HG02870 (cell line): ENCODE results near the gene PCTP.

Experiments used
- ATAC-seq: cut with Tn5 transposase; IDR thresholded peaks from one replicate; pipeline ENCODE4 v1.9.1; 2021; ENCODE audit warnings: mild to moderate bottlenecking, moderate library complexity; ENCODE audit not compliant: unreplicated experiment

Gene PCTP

GRCh38 chr17:55785181-55785580 is 34.3 kb downstream of the PCTP start:
- no peak for ATAC-seq

GRCh38 chr17:55793272-55793671 is 42.4 kb downstream of the PCTP start:
- no peak for ATAC-seq

GRCh38 chr17:55794725-55795482 is 44.1 kb downstream of the PCTP start:
- ATAC-seq = no peak

GRCh38 chr17:55806745-55807495 is 56.1 kb downstream of the PCTP start:
- ATAC-seq = no peak

GRCh38 chr17:55811536-55811935 is 60.7 kb downstream of the PCTP start:
- ATAC-seq = no peak

GRCh38 chr17:55812323-55812722 is 61.5 kb downstream of the PCTP start:
- no peak for ATAC-seq

- no peak for ATAC-seq
Measured at GRCh38 chr17:55813944-55814343, 63.1 kb downstream of the PCTP start.

- no peak for ATAC-seq
Measured at GRCh38 chr17:55814377-55814776, 63.5 kb downstream of the PCTP start.

- no peak for ATAC-seq
Measured at GRCh38 chr17:55816532-55817396, 65.9 kb downstream of the PCTP start.

- ATAC-seq = no peak
Measured at GRCh38 chr17:55817397-55817709, 66.5 kb downstream of the PCTP start.

GRCh38 chr17:55818026-55818425 is 67.2 kb downstream of the PCTP start:
- no peak for ATAC-seq

GRCh38 chr17:55818451-55819375 is 67.9 kb downstream of the PCTP start:
- no peak for ATAC-seq

- ATAC-seq = no peak
Measured at GRCh38 chr17:55820675-55821074, 69.8 kb downstream of the PCTP start.

- ATAC-seq = no peak
Measured at GRCh38 chr17:55822028-55822427, 71.2 kb downstream of the PCTP start.

GRCh38 chr17:55825213-55825612 is 74.4 kb downstream of the PCTP start:
- no peak for ATAC-seq
